Mucosa of gallbladder (tissue), 1 donor: ENCODE data around the gene KTI12. TPM values are rescaled to one million over a fixed set of nuclear protein-coding genes. Genes with fewer than 3 reads are reported as not detected.
A peak's percentile ranks its signal among the peaks of the same experiment; 100 is the strongest.
"Not testable (repeated sequence)": the region's sequence is repeated elsewhere in the genome, so short reads cannot be mapped to it uniquely, and the experiment has no call there.

Experiments used
- DNase-seq: peaks from one replicate; pipeline ENCODE4 v3.0.0-alpha.2; 2020; ENCODE audit warnings: low spot score
- total RNA-seq: library from RNA; stranded (reverse); gene quantifications from one replicate; pipeline ENCODE4 v1.2.1, GENCODE V29; 2021
- donor health status: DM: no; HTN: no; CAD: no.

Gene KTI12
- total RNA-seq, 1 donor from 2014 or later, result 5.9 TPM

GRCh38 chr1:52041551-52042185 lies 8.1 kb upstream of the KTI12 start:
- no peak for DNase-seq

- no peak for DNase-seq
Observed at GRCh38 chr1:52037909-52038308, 4.3 kb upstream of the KTI12 start.

GRCh38 chr1:52037402-52037814 lies 3.8 kb upstream of the KTI12 start:
- DNase-seq, result no peak

- no peak for DNase-seq
Observed at GRCh38 chr1:52034050-52034384, 407 bp upstream of the KTI12 start.

GRCh38 chr1:52032785-52033131 lies 852 bp downstream of the KTI12 start:
- peak; percentile 30 for DNase-seq

GRCh38 chr1:52032124-52032784 lies 1.4 kb downstream of the KTI12 start:
- no peak for DNase-seq

- not testable (repeated sequence) for DNase-seq
Observed at GRCh38 chr1:52028839-52029238, 4.8 kb downstream of the KTI12 start.

GRCh38 chr1:52028328-52028727 lies 5.3 kb downstream of the KTI12 start:
- DNase-seq, result no peak

- DNase-seq, result no peak
Observed at GRCh38 chr1:52026278-52026677, 7.3 kb downstream of the KTI12 start.

- no peak for DNase-seq
Observed at GRCh38 chr1:52022133-52022532, 11.5 kb downstream of the KTI12 start.

GRCh38 chr1:52008071-52008809 lies 25.4 kb downstream of the KTI12 start:
- DNase-seq, result no peak

GRCh38 chr1:52007215-52008002 lies 26.2 kb downstream of the KTI12 start:
- DNase-seq, result no peak

GRCh38 chr1:52006081-52006553 lies 27.5 kb downstream of the KTI12 start:
- DNase-seq, result not testable (repeated sequence)

GRCh38 chr1:52005548-52005947 lies 28.1 kb downstream of the KTI12 start:
- not testable (repeated sequence) for DNase-seq

GRCh38 chr1:52003877-52004276 lies 29.7 kb downstream of the KTI12 start:
- no peak for DNase-seq

GRCh38 chr1:52002038-52002917 lies 31.3 kb downstream of the KTI12 start:
- DNase-seq, result peak; percentile 82

- no peak for DNase-seq
Observed at GRCh38 chr1:51998701-51999100, 34.9 kb downstream of the KTI12 start.

GRCh38 chr1:51997974-51998382 lies 35.6 kb downstream of the KTI12 start:
- DNase-seq, result no peak

- DNase-seq, result peak; percentile 74
Observed at GRCh38 chr1:51990478-51990965, 43.1 kb downstream of the KTI12 start, which contains the start of gene RAB3B. Gene RAB3B (minus strand): TSS chr1:51990700. CDS start chr1:51977117, 13,583 bp downstream.

- no peak for DNase-seq
Observed at GRCh38 chr1:51989582-51990477, 43.8 kb downstream of the KTI12 start.
